ENCODE measurements around the gene ACOX3. TPM values are rescaled to one million over a fixed set of nuclear protein-coding genes. Genes with fewer than 3 reads are reported as not detected.

The ACOX3 gene
- total and polyA plus RNA-seq, 2 of the 8 experiments (the other 6 are each of a cell fraction or from before 2014, with no cell fraction given): 2.5 to 9.9 TPM

- no peak overlapping the region for H3K4me2 ChIP-seq (ENCODE audit: insufficient read depth in 1 of 2, low read depth in 2 of 2, low read length in 2 of 2)
- no peak overlapping the region for H3K4me3 ChIP-seq (ENCODE audit: extremely low read depth in 1 of 4, insufficient read depth in 2 of 4, low read depth in 3 of 4, low read length in 4 of 4)
- no peaks in the 10 kb centered on the region for H3K79me1 ChIP-seq (ENCODE audit: low read depth, low read length)
- 89% methylated on average over 13 of the region's 13 CpGs; no CpG with 5 or more reads in 1 of the 2 experiments for WGBS, 2 experiments (ENCODE audit: extremely low coverage in 1 of 2, insufficient coverage in 1 of 2, insufficient read length in 1 of 2, insufficient replicate concordance in 2 of 2, low coverage in 1 of 2, low lambda C conversion rate in 2 of 2, missing lambda C conversion rate in 1 of 2)
- no peaks in the 10 kb centered on the region for H3K23me2 ChIP-seq (ENCODE audit: low read depth, low read length)
- H3K9ac ChIP-seq (replicated peaks in 1 of 4; ENCODE audit: extremely low read depth in 1 of 4, low read depth in 3 of 4, low read length in 3 of 4): no peak overlapping the region
- H3K23ac ChIP-seq (ENCODE audit: insufficient read length): no peak overlapping the region
- no peak overlapping the region for H4K91ac ChIP-seq (replicated peaks; ENCODE audit: insufficient read length, low read length)
- no peaks in the 10 kb centered on the region for H3K36me3 ChIP-seq (ENCODE audit: control insufficient read depth in 2 of 4, insufficient read depth in 4 of 4, low read length in 3 of 4)
- no peak overlapping the region for H2BK5ac ChIP-seq (ENCODE audit: low read depth, low read length)
- H2AFZ ChIP-seq (ENCODE audit: low read length): no peak overlapping the region
- H3K4ac ChIP-seq (replicated peaks; ENCODE audit: insufficient read length, low read depth, low read length): no peak overlapping the region
- H4K8ac ChIP-seq (ENCODE audit: extremely low read depth, insufficient read depth, low read length): 0 out of 2 replicates have a peak overlapping the region, but pooled peaks have one; percentile 41
- H2BK15ac ChIP-seq (ENCODE audit: low read length): no peak overlapping the region
- ChIA-PET CTCF (ENCODE audit: partially characterized antibody) (interaction anchor here (0.6 to 3.0 kb wide), 7 partner anchors 8 to 74 kb away, joined by 3 to 13 read pairs (median 4); no protein-coding TSS in a partner anchor), POLR2A (ENCODE audit: partially characterized antibody) (no interaction called here)
- no peak overlapping the region for H3K14ac ChIP-seq (ENCODE audit: insufficient read length)
- H4K5ac ChIP-seq (ENCODE audit: insufficient read length, low read depth, low read length): no peak overlapping the region
- no peak for FAIRE-seq
- H2BK20ac ChIP-seq (ENCODE audit: low read length): no peak overlapping the region
- no peak overlapping the region for H3K18ac ChIP-seq (ENCODE audit: extremely low read depth, low read length)
- no peak overlapping the region for H2BK120ac ChIP-seq (replicated peaks; ENCODE audit: low read depth, low read length)
- no peaks in the 10 kb centered on the region for H4K20me1 ChIP-seq (replicated peaks in 1 of 2; ENCODE audit: control insufficient read depth in 1 of 2, insufficient read depth in 2 of 2, low read length in 2 of 2)
- H3K9me3 ChIP-seq (ENCODE audit: insufficient read depth in 2 of 2, low read depth in 1 of 2, low read length in 1 of 2): peaks cover 0 to 4% of the 10 kb centered on the region in 2 experiments; a peak in 1 of 4 replicates
- H3K27ac ChIP-seq (ENCODE audit: low read depth, low read length): no peak overlapping the region
- peak overlapping the region; percentile 82; the same call in 1 of the 2 replicates for H2AK5ac ChIP-seq (ENCODE audit: low read depth, low read length)
- no peak for DNase-seq (ENCODE audit: low read depth in 1 of 2, low spot score in 2 of 2)
- H3K79me2 ChIP-seq (ENCODE audit: control insufficient read depth in 1 of 2, insufficient read depth in 2 of 2, low read length in 2 of 2): no peaks in the 10 kb centered on the region
- no peak overlapping the region for H2BK12ac ChIP-seq (ENCODE audit: low read depth, low read length)
- no peaks in the 10 kb centered on the region for H3K4me1 ChIP-seq (replicated peaks in 1 of 4; ENCODE audit: control insufficient read depth in 3 of 4, insufficient read depth in 4 of 4, low read length in 3 of 4)
- H3K56ac ChIP-seq (replicated peaks; ENCODE audit: insufficient read length, low read depth, low read length): no peak overlapping the region
- no peaks in the 10 kb centered on the region for H3K27me3 ChIP-seq (replicated peaks in 1 of 4; ENCODE audit: control insufficient read depth in 3 of 4, extremely low read depth in 1 of 4, insufficient read depth in 3 of 4, low read length in 3 of 4)
These were observed 105.6 kb downstream of the ACOX3 start for GRCh38 chr4:8334786-8335460.
